ENCODE results near the gene STX5. TPM values are rescaled to one million over a fixed set of nuclear protein-coding genes. Genes with fewer than 3 reads are reported as not detected.

Gene STX5
- total RNA-seq, 4 donors from 2014 or later, result 25.9 to 39.1 (median 29.2) TPM

GRCh38 chr11:62816557-62816956 lies 15.3 kb downstream of the STX5 start:
- H3K4me1 ChIP-seq, result no peaks in the 10 kb centered on the region
- no peak for DNase-seq (ENCODE audit: low spot score in 2 of 2)
- no peak for TF ChIP-seq EP300 (IDR thresholded peaks at IDR 0.05)
- no peak for TF ChIP-seq POLR2A (IDR thresholded peaks at IDR 0.05)
- TF ChIP-seq, protein P1, sequence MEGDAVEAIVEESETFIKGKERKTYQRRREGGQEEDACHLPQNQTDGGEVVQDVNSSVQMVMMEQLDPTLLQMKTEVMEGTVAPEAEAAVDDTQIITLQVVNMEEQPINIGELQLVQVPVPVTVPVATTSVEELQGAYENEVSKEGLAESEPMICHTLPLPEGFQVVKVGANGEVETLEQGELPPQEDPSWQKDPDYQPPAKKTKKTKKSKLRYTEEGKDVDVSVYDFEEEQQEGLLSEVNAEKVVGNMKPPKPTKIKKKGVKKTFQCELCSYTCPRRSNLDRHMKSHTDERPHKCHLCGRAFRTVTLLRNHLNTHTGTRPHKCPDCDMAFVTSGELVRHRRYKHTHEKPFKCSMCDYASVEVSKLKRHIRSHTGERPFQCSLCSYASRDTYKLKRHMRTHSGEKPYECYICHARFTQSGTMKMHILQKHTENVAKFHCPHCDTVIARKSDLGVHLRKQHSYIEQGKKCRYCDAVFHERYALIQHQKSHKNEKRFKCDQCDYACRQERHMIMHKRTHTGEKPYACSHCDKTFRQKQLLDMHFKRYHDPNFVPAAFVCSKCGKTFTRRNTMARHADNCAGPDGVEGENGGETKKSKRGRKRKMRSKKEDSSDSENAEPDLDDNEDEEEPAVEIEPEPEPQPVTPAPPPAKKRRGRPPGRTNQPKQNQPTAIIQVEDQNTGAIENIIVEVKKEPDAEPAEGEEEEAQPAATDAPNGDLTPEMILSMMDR (IDR thresholded peaks at IDR 0.05), result no peak
- no peak overlapping the region for H3K4me3 ChIP-seq
- H3K36me3 ChIP-seq, result peaks cover 0 to 83% (median 7%) of the 10 kb centered on the region in 3 donors
- no peaks in the 10 kb centered on the region for H3K27me3 ChIP-seq
- no peak overlapping the region for H3K27ac ChIP-seq
- WGBS, 2 donors, result 79 to 88% methylated on average over 8 of the region's 8 CpGs
- H3K9me3 ChIP-seq, result no peaks in the 10 kb centered on the region

- no peak for DNase-seq (ENCODE audit: low spot score in 2 of 2)
- Histone ChIP-seq H3K4me1 (peaks cover 0 to 4% (median 0%) of the 10 kb centered on the region in 4 donors), H3K9me3 (no peaks in the 10 kb centered on the region), H3K27ac (no peak overlapping the region), H3K4me3 (no peak overlapping the region), H3K27me3 (no peaks in the 10 kb centered on the region), H3K36me3 (peaks cover 0 to 49% (median 4%) of the 10 kb centered on the region in 3 donors)
- WGBS, 2 donors, result 73 to 89% methylated on average over 2 of the region's 2 CpGs
- no peak for TF ChIP-seq EP300 (IDR thresholded peaks at IDR 0.05)
- TF ChIP-seq, protein P1 (IDR thresholded peaks at IDR 0.05), result no peak
- no peak for TF ChIP-seq POLR2A (IDR thresholded peaks at IDR 0.05)
Observed at GRCh38 chr11:62811659-62812058, 20.2 kb downstream of the STX5 start.

GRCh38 chr11:62810748-62811147 lies 21.1 kb downstream of the STX5 start:
- no peak for DNase-seq (ENCODE audit: low spot score in 2 of 2)
- Histone ChIP-seq H3K4me1 (peaks cover 0 to 13% (median 4%) of the 10 kb centered on the region in 4 donors), H3K36me3 (peaks cover 0 to 39% (median under 1%) of the 10 kb centered on the region in 3 donors), H3K9me3 (no peaks in the 10 kb centered on the region), H3K27ac (no peak overlapping the region), H3K4me3 (no peak overlapping the region), H3K27me3 (no peaks in the 10 kb centered on the region)
- TF ChIP-seq, protein P1 (IDR thresholded peaks at IDR 0.05), result no peak
- TF ChIP-seq POLR2A (IDR thresholded peaks at IDR 0.05) (no peak), EP300 (IDR thresholded peaks at IDR 0.05) (no peak)
- 29 to 41% methylated on average over 1 of the region's 1 CpG for WGBS, 2 donors

GRCh38 chr11:62806611-62807121 lies 25.2 kb downstream of the STX5 start:
- WGBS, 2 donors, result 55 to 75% methylated on average over 4 to 5 of the region's 5 CpGs
- peak overlapping the region in 3 of 4 donors; percentile 92 to 95 (median 95) for H3K27ac ChIP-seq
- peak in 1 of 2 donors; percentile 18 for DNase-seq (ENCODE audit: low spot score in 2 of 2)
- H3K4me1 ChIP-seq, result peaks cover 0 to 39% (median 16%) of the 10 kb centered on the region in 4 donors
- H3K9me3 ChIP-seq, result no peaks in the 10 kb centered on the region
- TF ChIP-seq POLR2A (IDR thresholded peaks at IDR 0.05), result no peak
- TF ChIP-seq EP300 (IDR thresholded peaks at IDR 0.05), result no peak
- TF ChIP-seq, protein P1 (IDR thresholded peaks at IDR 0.05), result no peak
- H3K27me3 ChIP-seq, result no peaks in the 10 kb centered on the region
- H3K4me3 ChIP-seq, result no peak overlapping the region
- peaks cover 0 to 31% (median 6%) of the 10 kb centered on the region in 3 donors for H3K36me3 ChIP-seq

DNA sequence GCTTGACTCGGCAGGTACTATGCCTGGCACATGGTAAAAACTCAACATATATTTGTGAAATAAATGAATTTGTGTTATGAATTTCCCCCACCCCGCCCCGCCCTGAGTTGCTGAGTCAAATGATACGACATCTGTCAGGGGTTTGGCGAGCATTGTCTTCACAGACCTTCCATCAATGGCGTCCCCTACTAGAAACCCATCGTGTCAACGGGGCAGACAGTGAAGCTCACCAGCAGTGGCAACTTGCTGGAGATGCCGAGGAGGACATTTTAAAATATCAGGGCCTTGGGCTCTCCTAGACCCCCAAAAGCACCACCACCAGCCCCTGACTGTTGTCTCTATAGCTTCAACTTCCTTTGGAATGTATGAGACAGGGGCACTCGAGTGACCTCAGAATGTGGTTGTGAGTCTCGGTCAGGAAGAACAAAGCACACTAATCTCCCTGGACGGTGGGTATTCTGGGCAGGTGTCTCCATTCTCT lies 25.9 kb downstream of the STX5 start:
- peak overlapping the region; percentile 61 to 98 (median 83) for H3K4me3 ChIP-seq
- WGBS, 2 donors, result 26 to 30% methylated on average over 12 of the region's 12 CpGs
- peaks cover 0 to 38% (median 6%) of the 10 kb centered on the region in 3 donors for H3K36me3 ChIP-seq
- peaks cover 0 to 39% (median 16%) of the 10 kb centered on the region in 4 donors for H3K4me1 ChIP-seq
- TF ChIP-seq, protein P1 (IDR thresholded peaks at IDR 0.05), result no peak
- TF ChIP-seq POLR2A (IDR thresholded peaks at IDR 0.05), result no peak
- DNase-seq (ENCODE audit: low spot score in 2 of 2), result no peak
- H3K9me3 ChIP-seq, result no peaks in the 10 kb centered on the region
- no peaks in the 10 kb centered on the region for H3K27me3 ChIP-seq
- peak overlapping the region; percentile 92 to 95 (median 94) for H3K27ac ChIP-seq

Data from tibial nerve (tissue), 4 donors.